ENCODE data around the gene APOL4.

Gene APOL4

GRCh38 chr22:36148411-36148810, 53.2 kb downstream of the APOL4 start:
- Histone ChIP-seq H3K27ac (ENCODE audit: insufficient read depth, low read length, poor library complexity, severe bottlenecking) (no peak overlapping the region), H3K36me3 (ENCODE audit: control insufficient read depth, insufficient read depth, low read length) (peaks cover 56% of the 10 kb centered on the region), H3K4me1 (ENCODE audit: control insufficient read depth, insufficient read depth, low read length, poor library complexity, severe bottlenecking) (peaks cover 8% of the 10 kb centered on the region), H3K9me3 (ENCODE audit: control insufficient read depth, low read length) (no peaks in the 10 kb centered on the region), H3K4me3 (ENCODE audit: insufficient read depth, low read depth, low read length, poor library complexity, severe bottlenecking) (no peak overlapping the region), H3K27me3 (replicated peaks; ENCODE audit: control insufficient read depth, insufficient read depth, low read length, poor library complexity, severe bottlenecking) (no peaks in the 10 kb centered on the region)
- DNase-seq = no peak

GRCh38 chr22:36147196-36147791, 54.3 kb downstream of the APOL4 start:
- no peak for DNase-seq
- Histone ChIP-seq H3K9me3 (ENCODE audit: control insufficient read depth, low read length) (no peaks in the 10 kb centered on the region), H3K36me3 (ENCODE audit: control insufficient read depth, insufficient read depth, low read length) (peaks cover 68% of the 10 kb centered on the region), H3K27me3 (replicated peaks; ENCODE audit: control insufficient read depth, insufficient read depth, low read length, poor library complexity, severe bottlenecking) (no peaks in the 10 kb centered on the region), H3K27ac (ENCODE audit: insufficient read depth, low read length, poor library complexity, severe bottlenecking) (peak overlapping the region; percentile 8), H3K4me3 (ENCODE audit: insufficient read depth, low read depth, low read length, poor library complexity, severe bottlenecking) (no peak overlapping the region), H3K4me1 (ENCODE audit: control insufficient read depth, insufficient read depth, low read length, poor library complexity, severe bottlenecking) (peaks cover 6% of the 10 kb centered on the region)

GRCh38 chr22:36145881-36146280, 55.7 kb downstream of the APOL4 start:
- H3K36me3 ChIP-seq (ENCODE audit: control insufficient read depth, insufficient read depth, low read length) = peaks cover 82% of the 10 kb centered on the region
- no peaks in the 10 kb centered on the region for H3K4me1 ChIP-seq (ENCODE audit: control insufficient read depth, insufficient read depth, low read length, poor library complexity, severe bottlenecking)
- H3K4me3 ChIP-seq (ENCODE audit: insufficient read depth, low read depth, low read length, poor library complexity, severe bottlenecking) = no peak overlapping the region
- DNase-seq = no peak
- no peaks in the 10 kb centered on the region for H3K27me3 ChIP-seq (replicated peaks; ENCODE audit: control insufficient read depth, insufficient read depth, low read length, poor library complexity, severe bottlenecking)
- no peaks in the 10 kb centered on the region for H3K9me3 ChIP-seq (ENCODE audit: control insufficient read depth, low read length)
- H3K27ac ChIP-seq (ENCODE audit: insufficient read depth, low read length, poor library complexity, severe bottlenecking) = no peak overlapping the region

- no peak overlapping the region for H3K4me3 ChIP-seq (ENCODE audit: insufficient read depth, low read depth, low read length, poor library complexity, severe bottlenecking)
- H3K27ac ChIP-seq (ENCODE audit: insufficient read depth, low read length, poor library complexity, severe bottlenecking) = no peak overlapping the region
- H3K36me3 ChIP-seq (ENCODE audit: control insufficient read depth, insufficient read depth, low read length) = peaks cover 85% of the 10 kb centered on the region
- DNase-seq = no peak
- H3K9me3 ChIP-seq (ENCODE audit: control insufficient read depth, low read length) = no peaks in the 10 kb centered on the region
- no peaks in the 10 kb centered on the region for H3K27me3 ChIP-seq (replicated peaks; ENCODE audit: control insufficient read depth, insufficient read depth, low read length, poor library complexity, severe bottlenecking)
- no peaks in the 10 kb centered on the region for H3K4me1 ChIP-seq (ENCODE audit: control insufficient read depth, insufficient read depth, low read length, poor library complexity, severe bottlenecking)
Observed at GRCh38 chr22:36144886-36145541, 56.6 kb downstream of the APOL4 start.

- Histone ChIP-seq H3K9me3 (ENCODE audit: control insufficient read depth, low read length) (no peaks in the 10 kb centered on the region), H3K27ac (ENCODE audit: insufficient read depth, low read length, poor library complexity, severe bottlenecking) (no peak overlapping the region), H3K4me1 (ENCODE audit: control insufficient read depth, insufficient read depth, low read length, poor library complexity, severe bottlenecking) (no peaks in the 10 kb centered on the region), H3K36me3 (ENCODE audit: control insufficient read depth, insufficient read depth, low read length) (peaks cover 78% of the 10 kb centered on the region), H3K27me3 (replicated peaks; ENCODE audit: control insufficient read depth, insufficient read depth, low read length, poor library complexity, severe bottlenecking) (no peaks in the 10 kb centered on the region), H3K4me3 (ENCODE audit: insufficient read depth, low read depth, low read length, poor library complexity, severe bottlenecking) (no peak overlapping the region)
- no peak for DNase-seq
Observed at GRCh38 chr22:36143956-36144355, 57.7 kb downstream of the APOL4 start.

- Histone ChIP-seq H3K27ac (ENCODE audit: insufficient read depth, low read length, poor library complexity, severe bottlenecking) (peak overlapping the region; percentile 25), H3K4me3 (ENCODE audit: insufficient read depth, low read depth, low read length, poor library complexity, severe bottlenecking) (no peak overlapping the region), H3K36me3 (ENCODE audit: control insufficient read depth, insufficient read depth, low read length) (peaks cover 71% of the 10 kb centered on the region), H3K4me1 (ENCODE audit: control insufficient read depth, insufficient read depth, low read length, poor library complexity, severe bottlenecking) (no peaks in the 10 kb centered on the region), H3K27me3 (replicated peaks; ENCODE audit: control insufficient read depth, insufficient read depth, low read length, poor library complexity, severe bottlenecking) (no peaks in the 10 kb centered on the region), H3K9me3 (ENCODE audit: control insufficient read depth, low read length) (no peaks in the 10 kb centered on the region)
- DNase-seq = no peak
Observed at GRCh38 chr22:36143066-36143815, 58.4 kb downstream of the APOL4 start.

- no peak overlapping the region for H3K27ac ChIP-seq (ENCODE audit: insufficient read depth, low read length, poor library complexity, severe bottlenecking)
- H3K27me3 ChIP-seq (replicated peaks; ENCODE audit: control insufficient read depth, insufficient read depth, low read length, poor library complexity, severe bottlenecking) = no peaks in the 10 kb centered on the region
- H3K36me3 ChIP-seq (ENCODE audit: control insufficient read depth, insufficient read depth, low read length) = peaks cover 54% of the 10 kb centered on the region
- H3K4me1 ChIP-seq (ENCODE audit: control insufficient read depth, insufficient read depth, low read length, poor library complexity, severe bottlenecking) = no peaks in the 10 kb centered on the region
- H3K4me3 ChIP-seq (ENCODE audit: insufficient read depth, low read depth, low read length, poor library complexity, severe bottlenecking) = no peak overlapping the region
- no peaks in the 10 kb centered on the region for H3K9me3 ChIP-seq (ENCODE audit: control insufficient read depth, low read length)
- no peak for DNase-seq
Observed at GRCh38 chr22:36141481-36141880, 60.1 kb downstream of the APOL4 start.

Data from effector memory CD4-positive, alpha-beta T cell (primary cell).